ENCODE results near the gene EFS.

Gene EFS

GRCh38 chr14:23377573-23378563 is 12.9 kb upstream of the EFS start:
- DNase-seq: no peak

- DNase-seq: no peak
Observed at GRCh38 chr14:23377198-23377550, 12.2 kb upstream of the EFS start.

- no peak for DNase-seq
Observed at GRCh38 chr14:23376482-23377197, 11.7 kb upstream of the EFS start, which contains the start of gene CMTM5. Gene CMTM5 (plus strand): TSS chr14:23377046. CDS start chr14:23377252, 206 bp downstream.

- DNase-seq: no peak
Observed at GRCh38 chr14:23375527-23376251, 10.7 kb upstream of the EFS start.

GRCh38 chr14:23373041-23373440 is 8.1 kb upstream of the EFS start:
- DNase-seq: no peak

- DNase-seq: no peak
Observed at GRCh38 chr14:23372509-23372908, 7.5 kb upstream of the EFS start, which contains the start of gene IL25. Gene IL25 (plus strand): TSS chr14:23372809.

- DNase-seq: no peak
Observed at GRCh38 chr14:23371865-23372264, 6.9 kb upstream of the EFS start.

GRCh38 chr14:23370221-23370620 is 5.2 kb upstream of the EFS start:
- no peak for DNase-seq

GRCh38 chr14:23366426-23366921 is 1.5 kb upstream of the EFS start:
- DNase-seq: no peak

GRCh38 chr14:23365732-23366425 is 907 bp upstream of the EFS start:
- no peak for DNase-seq

- no peak for DNase-seq
Observed at GRCh38 chr14:23364164-23365035, 572 bp downstream of the EFS start.

- DNase-seq: no peak
Observed at GRCh38 chr14:23362200-23362599, 2.8 kb downstream of the EFS start.

- DNase-seq: no peak
Observed at GRCh38 chr14:23361763-23362162, 3.2 kb downstream of the EFS start.

- no peak for DNase-seq
Observed at GRCh38 chr14:23361320-23361719, 3.7 kb downstream of the EFS start.

GRCh38 chr14:23360496-23360895 is 4.5 kb downstream of the EFS start:
- no peak for DNase-seq

GRCh38 chr14:23359722-23360447 is 5.1 kb downstream of the EFS start:
- no peak for DNase-seq

- no peak for DNase-seq
Observed at GRCh38 chr14:23359167-23359626, 5.8 kb downstream of the EFS start.

GRCh38 chr14:23358553-23359166 is 6.3 kb downstream of the EFS start:
- DNase-seq: no peak

- no peak for DNase-seq
Observed at GRCh38 chr14:23358042-23358441, 6.9 kb downstream of the EFS start.

- DNase-seq: no peak
Observed at GRCh38 chr14:23357261-23357660, 7.7 kb downstream of the EFS start.
